Trophoblast cell (in vitro differentiated cells and primary cell): ENCODE results near the gene HIPK1.

Experiments
- DNase-seq, 2 donors: peaks; one replicate each; pipeline ENCODE4 v3.0.0-alpha.2; 2016
- H2AFZ ChIP-seq: 2 replicates; pipeline ENCODE4 v1.6.1; 2013; ENCODE audit warnings: low read length, moderate library complexity, mild to moderate bottlenecking; ENCODE audit not compliant: insufficient read depth, poor library complexity
- H2AK5ac ChIP-seq: 2 replicates; pipeline ENCODE4 v1.6.1; 2013; ENCODE audit warnings: mild to moderate bottlenecking, low read length
- H2BK120ac ChIP-seq: 2 replicates; pipeline ENCODE4 v1.6.1; 2013; ENCODE audit warnings: low read length, mild to moderate bottlenecking, moderate library complexity; ENCODE audit not compliant: insufficient read depth, poor library complexity
- H2BK12ac ChIP-seq: 2 replicates; pipeline ENCODE4 v1.6.1; 2013; ENCODE audit warnings: mild to moderate bottlenecking, low read length, moderate library complexity
- H2BK5ac ChIP-seq: 2 replicates; pipeline ENCODE4 v1.6.1; 2013; ENCODE audit warnings: low read length, low read depth, moderate library complexity, mild to moderate bottlenecking; ENCODE audit not compliant: poor library complexity
- H3K14ac ChIP-seq: 2 replicates; pipeline ENCODE4 v1.6.1; 2013; ENCODE audit warnings: mild to moderate bottlenecking, low read length
- H3K18ac ChIP-seq: 2 replicates; pipeline ENCODE4 v1.6.1; 2013; ENCODE audit warnings: mild to moderate bottlenecking, low read length
- H3K23ac ChIP-seq: 2 replicates; pipeline ENCODE4 v1.6.1; 2013; ENCODE audit warnings: low read length
- H3K27ac ChIP-seq: 2 replicates; pipeline ENCODE4 v1.5.1; 2013; ENCODE audit warnings: low read depth, mild to moderate bottlenecking, inconsistent platforms, low read length, moderate library complexity
- H3K27me3 ChIP-seq: 2 replicates; pipeline ENCODE4 v1.6.1; 2013; ENCODE audit warnings: inconsistent platforms, mild to moderate bottlenecking, low read length, moderate library complexity; ENCODE audit not compliant: insufficient read depth
- H3K36me3 ChIP-seq, 2 experiments: 1 replicate in 1 of 2; 2 replicates in 1 of 2; pipeline ENCODE4 v1.6.1; 2013; ENCODE audit warnings: low read length in 2 of 2, mild to moderate bottlenecking in 2 of 2, moderate library complexity in 1 of 2; ENCODE audit not compliant: insufficient read depth in 2 of 2, control insufficient read depth in 1 of 2
- H3K4ac ChIP-seq: 2 replicates; pipeline ENCODE4 v1.6.1; 2013; ENCODE audit warnings: low read depth, mild to moderate bottlenecking, low read length, moderate library complexity
- H3K4me1 ChIP-seq, 2 experiments: 1 replicate in 1 of 2; 2 replicates in 1 of 2; pipeline ENCODE4 v1.6.1; 2013; ENCODE audit warnings: low read length in 2 of 2, mild to moderate bottlenecking in 2 of 2, moderate library complexity in 1 of 2; ENCODE audit not compliant: insufficient read depth in 2 of 2, control insufficient read depth in 1 of 2
- H3K4me2 ChIP-seq: 2 replicates; pipeline ENCODE4 v1.6.1; 2013; ENCODE audit warnings: inconsistent platforms, mild to moderate bottlenecking, low read length, moderate library complexity
- H3K4me3 ChIP-seq: 2 replicates; pipeline ENCODE4 v1.5.1; 2013; ENCODE audit warnings: mild to moderate bottlenecking, low read depth, low read length, inconsistent platforms
- H3K79me1 ChIP-seq: one replicate; pipeline ENCODE4 v1.6.1; 2013; ENCODE audit warnings: low read length
- H3K79me2 ChIP-seq: 2 replicates; pipeline ENCODE4 v1.6.1; 2013; ENCODE audit warnings: low read length, mild to moderate bottlenecking; ENCODE audit not compliant: control insufficient read depth, insufficient read depth, poor library complexity
- H3K9ac ChIP-seq: 2 replicates; pipeline ENCODE4 v1.6.1; 2013; ENCODE audit warnings: mild to moderate bottlenecking, low read length
- H3K9me3 ChIP-seq: 2 replicates; pipeline ENCODE4 v1.6.1; 2013; ENCODE audit warnings: low read depth, mild to moderate bottlenecking, control low read depth, inconsistent platforms, low read length; ENCODE audit not compliant: insufficient read depth
- H4K12ac ChIP-seq: 2 replicates; pipeline ENCODE4 v1.6.1; 2013; ENCODE audit warnings: low read depth, mild to moderate bottlenecking, low read length, moderate library complexity
- H4K8ac ChIP-seq: 2 replicates; pipeline ENCODE4 v1.6.1; 2013; ENCODE audit warnings: low read depth, mild to moderate bottlenecking, low read length, moderate library complexity
- H4K91ac ChIP-seq: one replicate; pipeline ENCODE4 v1.6.1; 2013; ENCODE audit warnings: low read depth, mild to moderate bottlenecking, low read length, moderate library complexity
- WGBS: extraction: QIAGEN DNeasy Blood & Tissue Kit; methylation state at CpG from one replicate; pipeline ENCODE4 v1.1.7; 2013; ENCODE audit warnings: missing lambda C conversion rate; ENCODE audit not compliant: insufficient read length, insufficient coverage; ENCODE audit errors: extremely low coverage; 5-methylcytosine and 5-hydroxymethylcytosine counted together

HIPK1 gene

GRCh38 chr1:113901191-113901590, 27.9 kb upstream of the HIPK1 start:
- no peak overlapping the region for H3K4ac ChIP-seq
- H3K27me3 ChIP-seq = no peaks in the 10 kb centered on the region
- no peaks in the 10 kb centered on the region for H3K9me3 ChIP-seq
- H4K91ac ChIP-seq = no peak overlapping the region
- H3K79me2 ChIP-seq = peaks cover 7% of the 10 kb centered on the region
- no peak overlapping the region for H3K4me3 ChIP-seq
- no peak overlapping the region for H2BK12ac ChIP-seq
- H3K4me1 ChIP-seq = peaks cover 1 to 2% of the 10 kb centered on the region in 2 experiments
- no peak overlapping the region for H3K9ac ChIP-seq
- no peak overlapping the region for H3K23ac ChIP-seq
- H3K36me3 ChIP-seq = peaks cover 0 to 12% of the 10 kb centered on the region in 2 experiments
- H3K18ac ChIP-seq = no peak overlapping the region
- WGBS = no CpG with 5 or more reads among the region's 3 CpGs
- no peak overlapping the region for H2BK120ac ChIP-seq
- H4K12ac ChIP-seq = no peak overlapping the region
- no peak overlapping the region for H4K8ac ChIP-seq
- no peak for DNase-seq
- no peak overlapping the region for H2BK5ac ChIP-seq
- H3K4me2 ChIP-seq = no peak overlapping the region
- H2AK5ac ChIP-seq = no peak overlapping the region
- H2AFZ ChIP-seq = no peak overlapping the region
- H3K27ac ChIP-seq = no peak overlapping the region
- H3K79me1 ChIP-seq = peaks cover 6% of the 10 kb centered on the region
- no peak overlapping the region for H3K14ac ChIP-seq

- H3K27me3 ChIP-seq = no peaks in the 10 kb centered on the region
- peaks cover 6% of the 10 kb centered on the region for H3K79me1 ChIP-seq
- no peak overlapping the region for H3K4ac ChIP-seq
- no peak overlapping the region for H4K12ac ChIP-seq
- H2AK5ac ChIP-seq = no peak overlapping the region
- DNase-seq = peak in 1 of 2 donors; percentile 3
- H3K9me3 ChIP-seq = no peaks in the 10 kb centered on the region
- no peak overlapping the region for H2BK120ac ChIP-seq
- peak overlapping the region; percentile 56 for H3K4me2 ChIP-seq
- H4K8ac ChIP-seq = no peak overlapping the region
- WGBS = no CpG with 5 or more reads among the region's 7 CpGs
- peaks cover 2% of the 10 kb centered on the region in 2 experiments for H3K4me1 ChIP-seq
- no peak overlapping the region for H4K91ac ChIP-seq
- no peak overlapping the region for H3K4me3 ChIP-seq
- no peak overlapping the region for H2BK5ac ChIP-seq
- H3K36me3 ChIP-seq = peaks cover 3 to 17% of the 10 kb centered on the region in 2 experiments
- no peak overlapping the region for H3K18ac ChIP-seq
- peaks cover 7% of the 10 kb centered on the region for H3K79me2 ChIP-seq
- H3K23ac ChIP-seq = no peak overlapping the region
- no peak overlapping the region for H3K14ac ChIP-seq
- H3K9ac ChIP-seq = no peak overlapping the region
- H2BK12ac ChIP-seq = no peak overlapping the region
- no peak overlapping the region for H3K27ac ChIP-seq
- no peak overlapping the region for H2AFZ ChIP-seq
Observed at GRCh38 chr1:113903501-113904292, 25.4 kb upstream of the HIPK1 start.

DNA sequence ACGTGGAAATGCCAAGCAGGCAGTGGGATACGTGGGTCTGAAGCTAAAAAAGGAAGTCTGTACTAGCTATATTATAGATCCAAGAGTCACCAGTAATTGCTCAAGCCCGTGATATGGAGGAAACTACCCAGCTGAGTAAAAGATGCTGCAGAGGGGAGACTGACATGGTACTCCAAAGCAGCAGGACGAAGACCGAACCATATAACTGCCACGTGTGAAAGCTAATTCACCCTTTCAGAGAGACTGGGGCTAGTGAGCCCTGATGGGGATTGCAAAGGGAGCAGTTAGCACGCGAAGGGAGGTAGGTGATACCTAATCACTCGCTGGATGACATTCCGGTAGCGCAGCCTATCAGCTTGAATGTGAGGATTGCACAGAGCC, 24.8 kb upstream of the HIPK1 start:
- Histone ChIP-seq H4K91ac (peak overlapping the region; percentile 29), H3K27me3 (no peaks in the 10 kb centered on the region), H3K9ac (peak overlapping the region; percentile 73), H2AFZ (peak overlapping the region; percentile 68), H2BK120ac (peak overlapping the region; percentile 47), H3K4ac (peak overlapping the region; percentile 22), H3K36me3 (peaks cover 3 to 17% of the 10 kb centered on the region in 2 experiments), H4K8ac (peak overlapping the region; percentile 67), H3K79me1 (peaks cover 6% of the 10 kb centered on the region), H3K4me1 (peaks cover 2% of the 10 kb centered on the region in 2 experiments), H3K79me2 (peaks cover 7% of the 10 kb centered on the region), H3K4me2 (peak overlapping the region; percentile 56), H3K9me3 (no peaks in the 10 kb centered on the region), H3K18ac (peak overlapping the region; percentile 55), H3K27ac (peak overlapping the region; percentile 79), H3K14ac (peak overlapping the region; percentile 68), H4K12ac (peak overlapping the region; percentile 44), H2BK12ac (no peak overlapping the region), H3K23ac (no peak overlapping the region), H3K4me3 (peak overlapping the region; percentile 84), H2AK5ac (no peak overlapping the region), H2BK5ac (peak overlapping the region; percentile 44)
- no CpG with 5 or more reads among the region's 11 CpGs for WGBS
- peak in 1 of 2 donors; percentile 1 for DNase-seq

- H3K36me3 ChIP-seq = peaks cover 3 to 14% of the 10 kb centered on the region in 2 experiments
- H2BK12ac ChIP-seq = no peak within 1 kb of the TSS
- peak within 1 kb of the TSS; percentile 82 for H3K14ac ChIP-seq
- peak within 1 kb of the TSS; percentile 22 for H3K4ac ChIP-seq
- H2AK5ac ChIP-seq = no peak within 1 kb of the TSS
- peak within 1 kb of the TSS; percentile 55 for H3K18ac ChIP-seq
- H3K27ac ChIP-seq = peak within 1 kb of the TSS; percentile 79
- peak within 1 kb of the TSS; percentile 90 for H3K9ac ChIP-seq
- H3K27me3 ChIP-seq = no peaks in the 10 kb centered on the region
- peak within 1 kb of the TSS; percentile 44 for H4K12ac ChIP-seq
- WGBS = no CpG with 5 or more reads among the region's 67 CpGs
- peaks cover 6% of the 10 kb centered on the region for H3K79me1 ChIP-seq
- H2BK5ac ChIP-seq = peak within 1 kb of the TSS; percentile 55
- H3K79me2 ChIP-seq = peaks cover 7% of the 10 kb centered on the region
- H4K91ac ChIP-seq = peak within 1 kb of the TSS; percentile 30
- DNase-seq = peak; percentile 99 to 100
- peak within 1 kb of the TSS; percentile 77 for H2AFZ ChIP-seq
- peak within 1 kb of the TSS; percentile 47 for H2BK120ac ChIP-seq
- H3K4me3 ChIP-seq = peak within 1 kb of the TSS; percentile 88
- peak within 1 kb of the TSS; percentile 87 for H3K4me2 ChIP-seq
- H4K8ac ChIP-seq = peak within 1 kb of the TSS; percentile 81
- no peak within 1 kb of the TSS for H3K23ac ChIP-seq
- H3K9me3 ChIP-seq = no peaks in the 10 kb centered on the region
- H3K4me1 ChIP-seq = peaks cover 2% of the 10 kb centered on the region in 2 experiments
Observed at GRCh38 chr1:113904674-113905434, 24.3 kb upstream of the HIPK1 start, which contains the start of the genes AP4B1 and DCLRE1B. Gene AP4B1 (minus strand): TSS chr1:113904799. CDS start chr1:113904717, 82 bp downstream. Gene DCLRE1B (plus strand): TSS chr1:113905326. CDS start chr1:113905587, 261 bp downstream.
